ENCODE measurements around the gene TTBK1. TPM values are rescaled to one million over a fixed set of nuclear protein-coding genes. Genes with fewer than 3 reads are reported as not detected.

TTBK1 gene
- total RNA-seq, 2 experiments from 2014 or later = 0.09 to 0.11 TPM

DNA sequence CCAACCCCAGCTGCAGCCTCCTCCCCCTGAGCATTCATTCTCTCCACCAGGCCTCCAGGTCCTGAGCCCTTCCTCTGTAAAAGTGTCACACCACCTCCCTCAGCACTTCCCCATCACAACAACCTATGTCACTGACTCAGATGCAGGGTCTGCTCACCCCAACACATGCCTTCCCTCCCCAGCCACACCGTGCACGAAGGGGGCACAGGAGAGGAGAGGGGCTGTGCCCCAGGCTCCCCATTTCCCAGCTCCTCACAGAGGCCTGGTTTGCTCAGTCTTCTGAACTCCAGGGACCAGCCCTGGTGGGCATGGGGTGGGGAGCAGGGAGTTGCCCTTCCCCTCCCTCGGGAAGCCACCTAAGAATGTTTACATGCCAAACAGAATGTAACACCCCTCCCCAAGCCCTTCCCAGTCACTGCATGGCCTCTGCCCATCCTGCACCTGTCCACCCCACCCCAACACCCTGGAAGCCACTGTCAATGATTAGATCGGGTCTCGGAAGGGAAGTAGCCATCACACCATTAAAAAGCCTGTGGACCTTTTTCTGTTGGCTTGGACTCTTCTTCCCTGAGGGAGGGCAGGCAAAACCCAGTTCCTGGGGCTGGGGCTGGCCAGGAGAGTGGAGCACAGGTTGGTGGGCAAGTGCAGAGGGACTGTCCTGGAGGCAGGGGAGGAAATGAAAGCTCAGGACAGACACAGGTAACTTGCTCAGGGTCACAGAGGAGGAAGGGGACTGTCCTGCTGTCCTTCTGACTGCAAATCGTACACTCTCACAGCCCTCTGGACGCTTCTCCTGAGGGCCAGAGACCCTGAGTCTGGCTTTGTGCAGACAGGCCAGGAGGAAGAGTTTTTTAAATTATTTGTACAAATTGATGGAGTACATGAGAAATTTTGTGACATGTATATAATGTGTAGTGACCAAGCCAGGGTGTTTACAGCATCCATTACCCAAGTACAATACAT is 44.7 kb downstream of the TTBK1 start:
- no peaks in the 10 kb centered on the region for H3K36me3 Mint-ChIP-seq (ENCODE audit: low read depth)
- H3K9me3 Mint-ChIP-seq = no peaks in the 10 kb centered on the region
- peaks cover 18% of the 10 kb centered on the region for H3K27me3 Mint-ChIP-seq
- no peak overlapping the region for H3K27ac Mint-ChIP-seq
- TF ChIP-seq, protein P1, sequence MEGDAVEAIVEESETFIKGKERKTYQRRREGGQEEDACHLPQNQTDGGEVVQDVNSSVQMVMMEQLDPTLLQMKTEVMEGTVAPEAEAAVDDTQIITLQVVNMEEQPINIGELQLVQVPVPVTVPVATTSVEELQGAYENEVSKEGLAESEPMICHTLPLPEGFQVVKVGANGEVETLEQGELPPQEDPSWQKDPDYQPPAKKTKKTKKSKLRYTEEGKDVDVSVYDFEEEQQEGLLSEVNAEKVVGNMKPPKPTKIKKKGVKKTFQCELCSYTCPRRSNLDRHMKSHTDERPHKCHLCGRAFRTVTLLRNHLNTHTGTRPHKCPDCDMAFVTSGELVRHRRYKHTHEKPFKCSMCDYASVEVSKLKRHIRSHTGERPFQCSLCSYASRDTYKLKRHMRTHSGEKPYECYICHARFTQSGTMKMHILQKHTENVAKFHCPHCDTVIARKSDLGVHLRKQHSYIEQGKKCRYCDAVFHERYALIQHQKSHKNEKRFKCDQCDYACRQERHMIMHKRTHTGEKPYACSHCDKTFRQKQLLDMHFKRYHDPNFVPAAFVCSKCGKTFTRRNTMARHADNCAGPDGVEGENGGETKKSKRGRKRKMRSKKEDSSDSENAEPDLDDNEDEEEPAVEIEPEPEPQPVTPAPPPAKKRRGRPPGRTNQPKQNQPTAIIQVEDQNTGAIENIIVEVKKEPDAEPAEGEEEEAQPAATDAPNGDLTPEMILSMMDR (IDR thresholded peaks at IDR 0.05) = no peak
- H3K4me1 Mint-ChIP-seq (ENCODE audit: low read depth) = no peaks in the 10 kb centered on the region
- ATAC-seq = no peak
- POLR2A ChIA-PET = no interaction called here
- intact Hi-C loops (cut with micrococcal nuclease) = no loop called here
- H3K4me3 Mint-ChIP-seq = no peak overlapping the region
- CTCF ChIA-PET = interaction anchor here (1.3 kb wide), 1 partner anchor 20 kb away, joined by 6 read pairs; the partner anchor contains the start of gene CRIP3
- DNase-seq = no peak

DNA sequence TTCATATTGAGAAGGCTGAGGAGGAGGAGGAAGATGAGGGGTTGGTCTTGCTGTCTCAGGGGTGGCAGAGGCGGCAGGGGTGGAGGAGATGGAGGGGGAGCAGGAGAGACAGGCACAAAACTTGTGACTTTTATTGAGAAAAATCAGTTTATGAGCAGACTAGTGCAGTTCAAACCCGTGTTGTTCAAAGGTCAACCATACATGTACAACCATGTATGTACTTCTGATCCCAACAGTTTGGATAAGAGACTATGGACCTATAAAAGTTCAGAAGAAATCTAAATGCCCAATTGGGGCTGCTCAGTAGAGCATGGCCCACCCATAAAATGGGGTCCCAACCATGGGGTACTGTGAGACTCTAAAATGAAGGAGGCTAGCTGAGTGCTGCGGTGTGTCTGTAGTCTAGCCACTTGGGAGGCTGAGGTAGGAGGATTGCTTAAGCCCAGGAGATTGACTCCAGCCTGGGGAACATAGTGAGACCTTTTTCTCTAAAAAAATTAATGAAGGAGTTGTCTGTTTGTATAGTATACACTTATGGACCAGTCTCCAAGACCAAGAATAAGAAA is 47.1 kb downstream of the TTBK1 start:
- Mint-ChIP-seq H3K36me3 (ENCODE audit: low read depth) (no peaks in the 10 kb centered on the region), H3K9me3 (no peaks in the 10 kb centered on the region), H3K27me3 (peaks cover 15% of the 10 kb centered on the region), H3K4me3 (no peak overlapping the region), H3K4me1 (ENCODE audit: low read depth) (no peaks in the 10 kb centered on the region), H3K27ac (no peak overlapping the region)
- POLR2A ChIA-PET = no interaction called here
- DNase-seq = no peak
- CTCF ChIA-PET = no interaction called here
- ATAC-seq = no peak
- intact Hi-C loops (cut with micrococcal nuclease) = no loop called here
- TF ChIP-seq, protein P1 (IDR thresholded peaks at IDR 0.05) = no peak

DNA sequence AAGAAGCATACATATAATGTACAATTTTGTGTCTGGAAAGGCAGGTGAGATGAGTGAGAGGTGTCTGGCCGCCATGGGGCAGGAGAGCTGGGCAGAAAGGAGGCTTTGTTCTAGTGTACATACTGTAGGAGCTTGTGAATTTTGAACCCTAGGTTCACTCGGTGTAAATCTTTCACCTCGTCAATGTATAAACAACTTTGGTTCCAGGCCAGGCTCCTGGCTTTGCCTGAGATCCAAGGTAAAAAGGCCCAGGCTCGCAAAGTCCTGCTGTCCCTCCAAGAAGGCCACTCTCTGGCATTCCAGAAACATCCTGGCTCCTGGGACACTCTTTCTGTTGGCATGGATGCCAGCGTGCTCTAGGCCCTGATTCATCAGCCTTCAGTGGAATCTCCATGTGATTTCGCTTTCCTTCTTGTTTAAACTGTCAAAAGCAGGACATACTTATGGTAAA is 47.6 kb downstream of the TTBK1 start:
- DNase-seq (no peak), ATAC-seq (no peak)
- intact Hi-C loops (cut with micrococcal nuclease) = no loop called here
- Mint-ChIP-seq H3K4me1 (ENCODE audit: low read depth) (no peaks in the 10 kb centered on the region), H3K9me3 (no peaks in the 10 kb centered on the region), H3K4me3 (no peak overlapping the region), H3K27me3 (peaks cover 10% of the 10 kb centered on the region), H3K36me3 (ENCODE audit: low read depth) (no peaks in the 10 kb centered on the region), H3K27ac (no peak overlapping the region)
- TF ChIP-seq, protein P1 (IDR thresholded peaks at IDR 0.05) = no peak
- ChIA-PET POLR2A (no interaction called here), CTCF (no interaction called here)

DNA sequence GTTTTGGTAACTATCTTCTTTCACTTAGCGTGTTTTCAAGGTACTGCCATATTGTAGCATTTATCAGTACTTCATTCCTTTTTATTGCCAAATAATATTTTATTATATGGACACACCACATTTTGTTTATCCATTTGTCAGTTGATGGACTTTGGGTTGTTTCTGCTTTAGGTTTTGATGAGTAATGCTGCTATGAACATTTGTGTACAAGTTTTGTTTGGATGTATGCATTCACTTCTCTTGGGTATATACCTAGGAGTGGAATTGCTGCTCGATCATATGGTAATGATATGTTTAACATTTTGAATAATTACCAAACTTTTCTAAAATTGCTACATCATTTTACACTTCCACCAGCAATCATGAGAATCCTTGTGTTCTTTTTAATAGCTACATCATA is 48.4 kb downstream of the TTBK1 start:
- no peak overlapping the region for H3K27ac Mint-ChIP-seq

More for the DNA sequence above, 48.4 kb downstream of the TTBK1 start:
- ATAC-seq (no peak), DNase-seq (no peak)
- H3K9me3 Mint-ChIP-seq = no peaks in the 10 kb centered on the region
- H3K4me3 Mint-ChIP-seq = no peak overlapping the region
- TF ChIP-seq, protein P1 (IDR thresholded peaks at IDR 0.05) = no peak
- POLR2A ChIA-PET = no interaction called here
- intact Hi-C loops (cut with micrococcal nuclease) = no loop called here
- H3K4me1 Mint-ChIP-seq (ENCODE audit: low read depth) = no peaks in the 10 kb centered on the region
- peaks cover 4% of the 10 kb centered on the region for H3K27me3 Mint-ChIP-seq
- CTCF ChIA-PET = no interaction called here
- no peaks in the 10 kb centered on the region for H3K36me3 Mint-ChIP-seq (ENCODE audit: low read depth)

Measured in activated CD8-positive, alpha-beta T cell treated with anti-CD3 and anti-CD28 coated beads for 36 hours (primary cell).